ENCODE measurements around the gene LMO7. TPM values are rescaled to one million over a fixed set of nuclear protein-coding genes. Genes with fewer than 3 reads are reported as not detected.
A peak's percentile ranks its signal among the peaks of the same experiment; 100 is the strongest.

The LMO7 gene
- total RNA-seq, 1 donor from 2014 or later = 156 TPM

DNA sequence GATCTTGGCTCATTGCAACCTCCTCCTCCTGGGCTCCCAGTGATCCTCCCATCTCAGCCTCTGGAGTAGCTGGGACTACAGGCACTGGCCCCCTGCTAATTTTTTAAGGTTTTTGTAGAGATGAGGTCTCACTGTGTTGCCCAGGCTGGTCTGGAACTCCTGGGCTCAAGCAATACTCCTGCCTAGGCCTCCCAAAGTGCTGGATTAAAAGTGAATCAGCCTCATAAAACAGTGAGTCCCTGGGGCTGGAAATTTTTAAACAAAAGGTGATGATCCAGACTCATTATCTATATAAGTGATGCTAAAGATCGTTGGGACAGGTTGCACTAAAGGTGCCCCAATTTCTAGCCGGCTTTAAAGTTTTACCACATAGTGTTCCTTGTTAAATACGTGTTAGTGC is 112.7 kb downstream of the LMO7 start:
- no peak for ATAC-seq

DNA sequence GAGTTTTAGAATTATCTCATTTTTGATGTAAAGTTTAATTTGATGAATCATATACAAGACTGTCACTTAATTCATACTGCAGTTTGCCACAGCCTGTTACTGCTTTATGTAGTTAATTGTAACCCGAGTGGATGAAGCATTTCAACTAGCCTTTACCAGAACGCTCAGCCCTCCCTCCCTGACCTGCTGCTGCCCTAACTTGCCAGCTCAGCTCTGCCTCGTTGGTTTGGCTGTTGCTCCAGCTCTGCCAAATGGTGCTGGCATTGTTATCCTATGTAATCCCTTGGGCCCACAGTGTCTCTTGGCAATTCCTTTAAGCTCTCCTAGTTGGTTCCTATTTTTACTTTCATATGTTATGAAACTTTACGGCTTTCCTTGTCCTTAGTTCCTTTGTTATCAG is 113.3 kb downstream of the LMO7 start:
- peak; percentile 47 for ATAC-seq

GRCh38 chr13:75751350-75751749 is 115.2 kb downstream of the LMO7 start:
- ATAC-seq = no peak

GRCh38 chr13:75752826-75753225 is 116.7 kb downstream of the LMO7 start:
- ATAC-seq = no peak

DNA sequence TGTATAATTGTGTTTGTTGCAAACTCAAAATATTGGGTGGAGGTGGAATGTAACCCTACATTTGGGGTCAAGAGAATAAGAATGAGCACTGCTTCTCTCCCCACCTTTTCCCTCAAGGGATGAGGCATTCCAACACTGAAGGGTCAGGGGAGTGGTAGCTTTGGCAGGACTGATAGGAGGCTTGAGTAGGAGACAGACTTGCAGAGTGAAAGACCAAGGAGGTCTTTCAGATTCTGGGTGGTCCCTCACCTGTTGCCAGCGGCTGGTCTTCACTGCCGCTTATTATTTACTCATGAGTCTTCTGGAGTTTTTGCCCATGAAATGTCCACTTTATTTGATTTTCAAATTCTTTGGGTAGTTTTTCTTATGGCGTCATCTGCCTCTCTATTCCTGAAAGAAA is 118.8 kb downstream of the LMO7 start:
- no peak for ATAC-seq

DNA sequence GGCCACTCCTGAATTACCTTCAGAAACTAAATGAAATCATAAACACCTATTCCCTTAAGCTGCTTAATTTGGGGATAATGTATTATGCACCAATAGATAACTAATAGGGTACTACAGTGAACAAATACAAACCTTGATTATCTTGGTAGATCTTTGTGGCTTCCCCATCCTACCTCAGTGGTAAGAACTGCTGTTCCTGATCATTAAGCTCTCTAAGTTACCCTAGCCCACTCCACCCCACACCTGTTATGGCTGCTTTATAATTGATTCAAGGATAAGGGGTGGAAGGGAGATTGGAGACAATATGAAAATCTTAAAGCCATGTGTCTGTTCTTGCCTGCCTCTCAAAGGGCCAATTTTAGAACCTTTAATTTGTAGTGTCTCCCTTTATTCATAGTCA is 121.2 kb downstream of the LMO7 start:
- no peak for ATAC-seq

GRCh38 chr13:75759531-75759930 is 123.4 kb downstream of the LMO7 start:
- ATAC-seq = no peak

GRCh38 chr13:75760131-75761021 is 124.2 kb downstream of the LMO7 start:
- ATAC-seq = peak; percentile 91

DNA sequence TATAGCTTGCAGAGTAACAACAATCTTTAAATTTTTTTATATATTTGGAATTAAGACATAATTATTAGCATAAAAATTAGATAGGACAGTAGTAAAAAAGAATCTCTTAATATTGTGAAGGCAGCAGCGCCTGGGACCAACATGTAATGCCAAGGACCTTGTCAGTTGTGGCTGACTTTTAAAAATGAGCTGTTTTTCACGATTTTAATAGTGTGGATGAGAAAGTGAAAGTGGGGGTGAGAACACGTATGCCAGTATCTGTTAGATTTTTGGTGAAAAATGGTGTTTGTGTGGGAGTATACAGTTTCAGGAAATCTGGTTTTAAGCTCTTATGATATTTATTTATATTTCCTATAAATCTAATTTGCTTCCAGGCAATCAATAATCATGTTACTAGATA is 125.2 kb downstream of the LMO7 start:
- no peak for ATAC-seq

DNA sequence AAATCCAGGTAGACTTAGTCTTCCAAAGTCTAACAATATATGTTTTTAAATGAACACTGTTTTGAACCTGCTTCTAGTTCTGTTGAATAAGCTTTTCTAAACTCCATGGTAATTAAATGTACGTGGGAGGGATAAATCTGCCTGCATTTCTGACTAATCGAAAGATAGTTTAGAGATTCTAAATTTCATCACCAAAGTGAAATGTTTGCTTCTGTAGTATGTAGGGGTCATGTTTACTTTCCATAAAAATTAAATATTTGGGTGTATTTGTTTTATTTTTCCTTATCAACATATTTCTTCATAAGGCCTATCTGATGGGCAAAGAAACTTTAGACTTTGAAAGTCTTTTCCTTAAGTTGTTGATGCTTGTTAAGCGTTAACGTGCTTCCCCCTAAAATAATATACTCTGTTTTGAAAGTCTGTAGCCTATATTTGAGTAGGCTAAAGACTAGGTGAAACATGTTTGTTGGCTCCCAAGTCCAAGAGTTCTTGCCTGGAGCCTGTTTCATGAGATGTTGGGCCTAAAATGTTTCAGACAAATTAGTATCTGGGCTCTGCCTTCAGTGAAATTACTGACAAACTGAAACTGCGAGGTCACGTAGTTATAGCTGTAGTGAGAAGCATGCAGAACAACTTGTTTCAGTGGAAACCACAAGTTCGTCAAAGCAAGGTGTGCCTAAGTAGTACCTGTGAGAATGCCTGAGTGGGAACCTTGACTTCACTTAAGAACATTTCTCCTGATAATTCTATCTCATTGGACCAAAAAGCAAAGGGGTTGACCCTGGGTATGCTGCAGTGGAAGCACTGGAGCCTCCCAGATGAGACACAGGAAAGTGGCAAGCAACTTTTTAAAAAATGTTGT is 126.2 kb downstream of the LMO7 start:
- ATAC-seq = peak; percentile 77

GRCh38 chr13:75762955-75763354 is 126.8 kb downstream of the LMO7 start:
- no peak for ATAC-seq

DNA sequence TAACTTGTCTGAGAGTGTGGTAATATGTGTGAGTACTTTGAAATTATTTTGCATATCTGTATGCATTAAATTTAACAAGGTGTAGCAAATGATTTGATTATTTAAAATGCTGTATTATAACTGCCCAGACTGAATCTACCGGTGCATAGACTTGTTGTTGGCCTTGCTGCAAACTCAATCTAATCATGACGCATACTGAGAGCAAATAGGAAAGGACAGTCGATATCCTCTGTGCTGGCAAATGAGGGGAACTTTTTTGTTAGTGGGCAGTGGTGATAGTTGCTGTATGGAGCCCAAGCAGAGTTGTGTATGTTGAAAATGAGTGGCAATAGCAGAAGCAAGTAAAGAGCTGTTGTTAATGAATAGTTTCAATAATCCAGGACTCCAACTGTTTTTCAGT is 127.4 kb downstream of the LMO7 start:
- no peak for ATAC-seq

GRCh38 chr13:75764251-75764925 is 128.3 kb downstream of the LMO7 start:
- no peak for ATAC-seq

- no peak for ATAC-seq
Measured at GRCh38 chr13:75764926-75765310, 128.8 kb downstream of the LMO7 start.

GRCh38 chr13:75766636-75767035 is 130.5 kb downstream of the LMO7 start:
- no peak for ATAC-seq

GRCh38 chr13:75769141-75769905 is 133.2 kb downstream of the LMO7 start:
- no peak for ATAC-seq

DNA sequence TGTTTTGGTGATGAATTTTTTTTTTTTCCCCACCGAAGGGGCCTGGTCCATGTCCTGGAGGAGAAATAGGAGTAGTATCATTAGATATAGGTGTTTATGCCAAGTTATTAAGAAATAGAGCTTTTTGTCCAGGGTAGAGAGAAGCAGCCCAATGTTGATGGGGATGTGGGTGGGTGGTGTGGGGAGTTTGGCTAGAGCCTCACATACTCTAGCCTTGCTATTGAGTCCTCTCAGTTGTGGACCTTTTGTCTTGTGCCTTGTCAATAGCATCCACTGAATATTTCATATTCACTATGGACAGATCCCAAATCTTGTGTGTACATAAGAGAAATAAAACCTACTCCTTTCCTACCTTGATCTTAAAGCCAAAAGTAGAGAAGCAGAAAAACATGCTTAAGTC is 134.0 kb downstream of the LMO7 start:
- no peak for ATAC-seq

GRCh38 chr13:75770592-75771011 is 134.5 kb downstream of the LMO7 start:
- no peak for ATAC-seq

DNA sequence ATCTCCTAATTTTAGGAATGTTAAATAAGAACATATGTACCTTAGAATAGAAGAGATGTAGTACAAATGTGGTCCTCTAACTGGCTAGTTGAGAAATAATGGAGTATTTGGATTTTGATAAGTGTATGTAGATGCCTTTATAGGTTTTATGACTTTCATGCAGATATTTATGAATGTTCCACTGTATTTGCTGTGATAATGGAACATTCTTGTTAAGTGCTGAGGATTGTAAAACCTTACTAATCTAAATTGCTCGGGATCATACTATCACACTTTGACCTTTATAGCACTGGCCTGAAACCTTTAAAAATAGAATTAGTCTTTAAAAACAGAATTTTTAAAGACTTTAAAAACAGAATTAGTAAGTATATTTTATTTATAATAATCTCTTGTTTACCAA is 135.1 kb downstream of the LMO7 start:
- no peak for ATAC-seq

GRCh38 chr13:75771818-75772217 is 135.7 kb downstream of the LMO7 start:
- ATAC-seq = peak; percentile 63

DNA sequence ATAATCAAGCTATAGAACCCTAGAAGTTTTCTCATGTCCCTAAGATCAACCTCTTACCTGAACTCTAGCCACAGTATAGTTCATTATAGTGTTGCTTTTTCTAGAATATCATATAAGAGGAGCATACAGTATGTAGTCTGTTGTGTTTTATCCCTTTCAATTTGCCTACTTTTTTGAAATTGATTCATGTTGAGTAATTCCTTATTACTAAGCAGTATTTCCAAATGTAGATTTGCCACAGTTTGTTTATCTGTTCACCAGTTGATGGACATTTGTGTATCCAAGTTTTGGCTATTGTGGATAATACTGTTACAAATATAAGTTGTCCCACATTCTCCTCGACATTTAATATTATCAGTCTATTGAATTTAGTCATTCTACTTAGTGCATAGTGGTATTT is 138.0 kb downstream of the LMO7 start:
- ATAC-seq = no peak

DNA sequence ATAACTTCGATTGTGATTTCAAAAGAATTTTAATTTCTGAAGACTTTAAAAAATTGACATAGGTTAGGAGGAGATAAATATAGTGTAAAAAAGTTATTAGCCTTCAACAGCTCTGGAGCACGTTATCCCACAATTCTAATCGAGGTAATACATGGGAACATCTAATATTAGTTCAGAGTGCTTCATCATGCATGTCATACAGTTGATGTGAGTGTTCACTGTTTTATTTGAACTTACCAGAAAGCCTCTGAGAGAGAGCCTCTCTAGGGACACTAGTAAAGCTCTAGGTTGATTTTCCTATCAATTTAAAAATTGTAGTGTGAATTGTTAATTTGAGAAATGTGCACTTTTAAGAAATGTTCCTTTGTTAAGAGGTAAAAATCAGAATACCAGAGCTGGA is 140.4 kb downstream of the LMO7 start:
- no peak for ATAC-seq

Data from esophagus mucosa (tissue), 1 donor.